Stomach (tissue), 4 donors: ENCODE measurements around the gene DCP2.

ENCODE experiments used
- POLR2A ChIP-seq, 4 donors: fragments of 450-650 bp; IDR thresholded peaks; one replicate each; pipeline ENCODE4 v1.6.1; 2016; ENCODE audit warnings: antibody characterized with exemption in 4 of 4, control low read depth in 2 of 4, mild to moderate bottlenecking in 1 of 4, moderate library complexity in 1 of 4
- POLR2AphosphoS5 ChIP-seq, 3 donors: sonication (generic); formaldehyde crosslinking; IDR thresholded peaks; one replicate each; pipeline ENCODE4 v1.6.1; 2016; ENCODE audit warnings: antibody characterized with exemption in 3 of 3

GRCh38 chr5:112979723-112980122, 3.1 kb downstream of the DCP2 start:
- TF ChIP-seq POLR2AphosphoS5 (IDR thresholded peaks at IDR 0.05): no peak
- no peak for TF ChIP-seq POLR2A (IDR thresholded peaks at IDR 0.05)
